H9 (cell line): ENCODE measurements around the gene TSSK6. TPM values are rescaled to one million over a fixed set of nuclear protein-coding genes. Genes with fewer than 3 reads are reported as not detected.

Experiments
- DNase-seq: peaks from one replicate; pipeline ENCODE4 v3.0.0-alpha.2; 2017
- H2AFZ ChIP-seq: one replicate; pipeline ENCODE4 v1.6.1; 2013; ENCODE audit warnings: mild to moderate bottlenecking, low read length, control low read depth, moderate library complexity
- H2AK5ac ChIP-seq: 2 replicates; pipeline ENCODE4 v1.6.1; 2013; ENCODE audit warnings: low read length, control low read depth, mixed read lengths; ENCODE audit not compliant: insufficient read length
- H2BK120ac ChIP-seq: one replicate; pipeline ENCODE4 v1.6.1; 2013; ENCODE audit warnings: low read depth, mild to moderate bottlenecking, low read length, control low read depth, inconsistent platforms; ENCODE audit not compliant: poor library complexity, severe bottlenecking
- H2BK12ac ChIP-seq: 2 replicates; pipeline ENCODE4 v1.6.1; 2013; ENCODE audit warnings: low read length, control low read depth, mixed read lengths, low read depth; ENCODE audit not compliant: insufficient read length
- H2BK15ac ChIP-seq: 2 replicates; pipeline ENCODE4 v1.6.1; 2013; ENCODE audit warnings: low read depth, low read length, control low read depth
- H2BK20ac ChIP-seq: one replicate; pipeline ENCODE4 v1.6.1; 2013; ENCODE audit warnings: low read depth, mild to moderate bottlenecking, low read length, control low read depth, inconsistent platforms; ENCODE audit not compliant: poor library complexity, severe bottlenecking
- H2BK5ac ChIP-seq: 2 replicates; pipeline ENCODE4 v1.6.1; 2013; ENCODE audit warnings: low read length, control low read depth, mixed read lengths; ENCODE audit not compliant: insufficient read length
- H3K14ac ChIP-seq: 2 replicates; pipeline ENCODE4 v1.6.1; 2013; ENCODE audit warnings: low read length, control low read depth; ENCODE audit not compliant: insufficient read depth
- H3K18ac ChIP-seq: 2 replicates; pipeline ENCODE4 v1.6.1; 2013; ENCODE audit warnings: low read depth, mild to moderate bottlenecking, mixed read lengths, low read length, control low read depth; ENCODE audit not compliant: insufficient read length
- H3K23ac ChIP-seq: 2 replicates; pipeline ENCODE4 v1.6.1; 2013; ENCODE audit warnings: low read length, control low read depth, mixed read lengths, low read depth; ENCODE audit not compliant: insufficient read length
- H3K23me2 ChIP-seq: 2 replicates; pipeline ENCODE4 v1.6.1; 2013; ENCODE audit warnings: low read depth, mild to moderate bottlenecking, mixed read lengths, low read length, control low read depth; ENCODE audit not compliant: insufficient read length, poor library complexity, severe bottlenecking
- H3K27ac ChIP-seq: 2 replicates; pipeline ENCODE4 v1.5.1; 2013; ENCODE audit warnings: low read length, control low read depth, mixed read lengths, low read depth; ENCODE audit not compliant: insufficient read length
- H3K27me3 ChIP-seq: 2 replicates; pipeline ENCODE4 v1.6.1; 2013; ENCODE audit warnings: low read length, control low read depth, inconsistent platforms; ENCODE audit not compliant: insufficient read depth
- H3K4ac ChIP-seq: 2 replicates; pipeline ENCODE4 v1.6.1; 2013; ENCODE audit warnings: low read depth, mild to moderate bottlenecking, control low read depth, inconsistent platforms, low read length, moderate library complexity
- H3K4me1 ChIP-seq: 2 replicates; pipeline ENCODE4 v1.6.1; 2013; ENCODE audit warnings: low read length, control low read depth, inconsistent platforms; ENCODE audit not compliant: insufficient read depth
- H3K4me2 ChIP-seq: 2 replicates; pipeline ENCODE4 v1.6.1; 2013; ENCODE audit warnings: low read length, control low read depth, mixed read lengths; ENCODE audit not compliant: insufficient read length, insufficient read depth
- H3K56ac ChIP-seq: 2 replicates; pipeline ENCODE4 v1.6.1; 2013; ENCODE audit warnings: low read depth, mild to moderate bottlenecking, mixed read lengths, low read length, control low read depth; ENCODE audit not compliant: insufficient read length
- H3K79me1 ChIP-seq: 2 replicates; pipeline ENCODE4 v1.6.1; 2013; ENCODE audit warnings: low read depth, mild to moderate bottlenecking, moderate library complexity, low read length, control low read depth, inconsistent platforms; ENCODE audit not compliant: insufficient read depth, poor library complexity, severe bottlenecking
- H3K79me2 ChIP-seq: 2 replicates; pipeline ENCODE4 v1.6.1; 2013; ENCODE audit warnings: low read length, control low read depth, inconsistent platforms; ENCODE audit not compliant: insufficient read depth
- H3K9ac ChIP-seq: 2 replicates; pipeline ENCODE4 v1.6.1; 2013; ENCODE audit warnings: low read length, control low read depth, mixed read lengths; ENCODE audit not compliant: insufficient read length; ENCODE audit errors: extremely low read depth
- H3K9me3 ChIP-seq: one replicate; pipeline ENCODE4 v1.6.1; 2013; ENCODE audit warnings: low read depth, low read length, inconsistent platforms; ENCODE audit not compliant: control insufficient read depth
- H3T11ph ChIP-seq: one replicate; pipeline ENCODE4 v1.6.1; 2013; ENCODE audit warnings: mild to moderate bottlenecking, low read length, control low read depth, inconsistent platforms
- H4K20me1 ChIP-seq: one replicate; pipeline ENCODE4 v1.6.1; 2013; ENCODE audit not compliant: control insufficient read depth, insufficient read length, insufficient read depth
- H4K5ac ChIP-seq: 2 replicates; pipeline ENCODE4 v1.6.1; 2013; ENCODE audit warnings: low read depth, mild to moderate bottlenecking, mixed read lengths, low read length, control low read depth; ENCODE audit not compliant: insufficient read length
- H4K8ac ChIP-seq: replicated peaks from 2 replicates; pipeline ENCODE4 v1.6.1; 2013; ENCODE audit warnings: low read length, control low read depth, mixed read lengths, low read depth; ENCODE audit not compliant: insufficient read length
- H4K91ac ChIP-seq: 2 replicates; pipeline ENCODE4 v1.6.1; 2013; ENCODE audit warnings: low read depth, mild to moderate bottlenecking, moderate library complexity, mixed read lengths, low read length, control low read depth; ENCODE audit not compliant: insufficient read length
- H3K27ac Mint-ChIP-seq, 3 experiments: 2 replicates in 2 of 3; 3 replicates in 1 of 3; pipeline ENCODE4 v1.8.0; 2020 to 2021; ENCODE audit warnings: mixed read lengths in 3 of 3, mild to moderate bottlenecking in 1 of 3, moderate library complexity in 1 of 3
- H3K27me3 Mint-ChIP-seq: 2 replicates; pipeline ENCODE4 v1.8.0; 2021; ENCODE audit warnings: low read depth, mild to moderate bottlenecking, moderate library complexity, mixed read lengths
- H3K36me3 Mint-ChIP-seq, 3 experiments: 2 replicates in 2 of 3; 3 replicates in 1 of 3; pipeline ENCODE4 v1.8.0; 2020 to 2021; ENCODE audit warnings: low read depth in 3 of 3, mixed read lengths in 3 of 3; ENCODE audit not compliant: insufficient read depth in 1 of 3
- H3K4me1 Mint-ChIP-seq, 2 experiments: 2 replicates each; pipeline ENCODE4 v1.8.0; 2020; ENCODE audit warnings: mixed read lengths in 2 of 2
- H3K4me3 Mint-ChIP-seq, 2 experiments: 2 replicates in 1 of 2; 3 replicates in 1 of 2; pipeline ENCODE4 v1.8.0; 2020 to 2021; ENCODE audit warnings: mild to moderate bottlenecking in 2 of 2, mixed read lengths in 2 of 2, moderate library complexity in 1 of 2
- H3K9me3 Mint-ChIP-seq, 2 experiments: 2 replicates in 1 of 2; 3 replicates in 1 of 2; pipeline ENCODE4 v1.8.0; 2020; ENCODE audit warnings: mild to moderate bottlenecking in 2 of 2, mixed read lengths in 2 of 2, moderate library complexity in 1 of 2
- CTCF ChIP-seq: fragments of 200-600 bp; sonication (generic); conservative IDR thresholded peaks from 3 replicates; pipeline ENCODE4 v1.8.0; 2021; ENCODE audit warnings: antibody characterized with exemption, mild to moderate bottlenecking
- WGBS: extraction: QIAGEN DNeasy Blood & Tissue Kit; methylation state at CpG from one replicate; pipeline ENCODE4 v1.1.7; 2013; ENCODE audit warnings: missing lambda C conversion rate, low lambda C conversion rate, mixed read lengths; ENCODE audit not compliant: insufficient read length; ENCODE audit errors: extremely low coverage; 5-methylcytosine and 5-hydroxymethylcytosine counted together
- total RNA-seq: library from RNA; stranded (reverse); gene quantifications from 2 replicates; pipeline ENCODE4 v1.2.1, GENCODE V29; 2021

The TSSK6 gene
- total RNA-seq, 1 experiment from 2014 or later = 2.6 TPM

GRCh38 chr19:19520989-19521388, 5.6 kb upstream of the TSSK6 start:
- Histone ChIP-seq H3T11ph (no peak overlapping the region), H4K5ac (no peak overlapping the region), H3K79me1 (peaks cover 12% of the 10 kb centered on the region), H3K4me2 (no peak overlapping the region), H2AFZ (no peak overlapping the region), H3K79me2 (peaks cover 11% of the 10 kb centered on the region; the same call in 1 of the 2 replicates), H3K4ac (no peak overlapping the region), H3K56ac (no peak overlapping the region), H4K91ac (no peak overlapping the region), H3K23ac (no peak overlapping the region), H4K20me1 (no peaks in the 10 kb centered on the region), H3K27me3 (no peaks in the 10 kb centered on the region), H3K9me3 (peaks cover 5% of the 10 kb centered on the region), H3K14ac (no peak overlapping the region), H2BK20ac (no peak overlapping the region), H2BK120ac (no peak overlapping the region), H2BK15ac (no peak overlapping the region), H3K18ac (no peak overlapping the region), H3K4me1 (no peaks in the 10 kb centered on the region), H3K27ac (no peak overlapping the region), H3K23me2 (no peaks in the 10 kb centered on the region), H4K8ac (no peak overlapping the region), H2AK5ac (no peak overlapping the region), H3K9ac (no peak overlapping the region), H2BK5ac (no peak overlapping the region), H2BK12ac (no peak overlapping the region)
- peaks cover 3 to 4% of the 10 kb centered on the region in 2 experiments; a peak in 3 of 5 replicates for H3K9me3 Mint-ChIP-seq
- no peak overlapping the region for H3K27ac Mint-ChIP-seq
- no peaks in the 10 kb centered on the region for H3K27me3 Mint-ChIP-seq
- WGBS = no CpG with 5 or more reads among the region's 6 CpGs
- peaks cover 10 to 51% (median 35%) of the 10 kb centered on the region in 3 experiments for H3K36me3 Mint-ChIP-seq
- H3K4me1 Mint-ChIP-seq = peaks cover 8 to 15% of the 10 kb centered on the region in 2 experiments
- TF ChIP-seq CTCF = no peak
- H3K4me3 Mint-ChIP-seq = no peak overlapping the region; a peak in 1 of 5 replicates
- no peak for DNase-seq
